HG02852 (cell line): ENCODE measurements around the gene CEBPE.

Experiments used
- ATAC-seq: cut with Tn5 transposase; IDR thresholded peaks from one replicate; pipeline ENCODE4 v1.9.1; 2021; ENCODE audit warnings: mild to moderate bottlenecking, moderate library complexity; ENCODE audit not compliant: unreplicated experiment

CEBPE gene

GRCh38 chr14:23118506-23119362 lies at the start of gene CEBPE:
Gene CEBPE, minus strand, starts transcription at chr14:23119255. Its CDS starts 164 bp downstream, at chr14:23119091.
- no peak for ATAC-seq

GRCh38 chr14:23168246-23168645 lies 49.2 kb upstream of the CEBPE start:
- no peak for ATAC-seq

- ATAC-seq = no peak
These were observed 48.2 kb upstream of the CEBPE start for GRCh38 chr14:23167116-23167847.

GRCh38 chr14:23164949-23165348 lies 45.9 kb upstream of the CEBPE start:
- no peak for ATAC-seq

GRCh38 chr14:23164250-23164649 lies 45.2 kb upstream of the CEBPE start:
- no peak for ATAC-seq

GRCh38 chr14:23163830-23164229 lies 44.8 kb upstream of the CEBPE start:
- ATAC-seq = no peak

GRCh38 chr14:23162800-23163199 lies 43.7 kb upstream of the CEBPE start:
- no peak for ATAC-seq

GRCh38 chr14:23162005-23162404 lies 43.0 kb upstream of the CEBPE start:
- no peak for ATAC-seq

GRCh38 chr14:23160924-23161522 lies 42.0 kb upstream of the CEBPE start:
- no peak for ATAC-seq

GRCh38 chr14:23159532-23159931 lies 40.5 kb upstream of the CEBPE start:
- ATAC-seq = no peak

GRCh38 chr14:23158779-23159178 lies 39.7 kb upstream of the CEBPE start:
- ATAC-seq = no peak

GRCh38 chr14:23154964-23155587 lies 36.0 kb upstream of the CEBPE start:
- no peak for ATAC-seq

GRCh38 chr14:23153851-23154796 lies 35.1 kb upstream of the CEBPE start:
- ATAC-seq = no peak

- ATAC-seq = no peak
These were observed 32.3 kb upstream of the CEBPE start for GRCh38 chr14:23151342-23151741.

- ATAC-seq = no peak
These were observed 30.7 kb upstream of the CEBPE start for GRCh38 chr14:23149745-23150144.

GRCh38 chr14:23148591-23149249 lies 29.7 kb upstream of the CEBPE start:
- no peak for ATAC-seq

GRCh38 chr14:23147676-23148075 lies 28.6 kb upstream of the CEBPE start:
- no peak for ATAC-seq

- no peak for ATAC-seq
These were observed 27.9 kb upstream of the CEBPE start for GRCh38 chr14:23146980-23147379.

GRCh38 chr14:23146351-23146910 lies 27.4 kb upstream of the CEBPE start:
- no peak for ATAC-seq
